GM18519 (cell line): ENCODE measurements around the gene RPL34.
"Not testable (repeated sequence)": the region's sequence is repeated elsewhere in the genome, so short reads cannot be mapped to it uniquely, and the experiment has no call there.

Experiments
- ATAC-seq: cut with Tn5 transposase; IDR thresholded peaks from one replicate; pipeline ENCODE4 v1.9.1; 2021; ENCODE audit warnings: mild to moderate bottlenecking, moderate library complexity; ENCODE audit not compliant: unreplicated experiment, low FRiP score

RPL34 gene

GRCh38 chr4:108620101-108620932 lies at the start of gene RPL34:
Gene RPL34, plus strand, starts transcription at chr4:108620576. Its CDS starts 1,384 bp downstream, at chr4:108621960.
- peak; percentile 100 for ATAC-seq

- no peak for ATAC-seq
These were observed 49.3 kb upstream of the RPL34 start for GRCh38 chr4:108570993-108571569.

DNA sequence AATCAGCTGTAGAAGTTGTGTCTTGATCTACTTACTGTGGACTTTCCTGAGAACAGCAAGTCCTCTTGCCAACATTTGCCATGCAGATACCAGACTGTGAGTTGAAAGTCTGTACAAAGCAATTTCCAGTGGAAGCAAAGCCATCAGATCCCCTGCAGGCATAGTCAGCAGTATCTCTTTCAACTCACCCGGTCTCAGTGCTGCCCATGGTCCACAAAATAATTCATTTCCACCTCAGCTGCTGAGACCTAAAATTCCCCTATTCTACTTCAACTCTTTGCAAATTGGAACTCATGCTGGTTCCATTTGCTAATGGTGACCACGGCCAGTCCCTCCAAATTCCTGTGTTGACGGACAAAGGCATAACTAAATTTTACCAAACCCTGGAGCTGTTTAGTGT lies 46.0 kb upstream of the RPL34 start:
- ATAC-seq = no peak

DNA sequence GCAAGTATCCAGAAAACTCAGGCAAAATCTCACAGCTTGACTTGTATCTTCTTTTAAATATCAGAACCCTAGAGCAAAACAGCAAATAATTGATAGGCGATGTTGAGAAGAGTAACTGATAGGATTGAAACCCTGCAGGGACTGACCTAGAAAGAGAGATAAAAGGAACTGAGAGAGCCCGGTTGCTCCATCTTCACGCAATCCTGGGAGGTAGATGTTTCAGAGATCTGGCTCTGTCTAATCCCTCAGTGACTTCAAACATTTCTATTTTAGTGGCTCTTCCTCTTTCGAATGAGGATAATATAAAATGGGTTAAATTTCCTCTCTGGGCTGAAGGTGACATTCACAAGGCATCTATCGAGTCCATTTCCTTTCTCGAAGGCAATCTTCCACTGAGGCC lies 39.3 kb upstream of the RPL34 start:
- ATAC-seq = no peak

DNA sequence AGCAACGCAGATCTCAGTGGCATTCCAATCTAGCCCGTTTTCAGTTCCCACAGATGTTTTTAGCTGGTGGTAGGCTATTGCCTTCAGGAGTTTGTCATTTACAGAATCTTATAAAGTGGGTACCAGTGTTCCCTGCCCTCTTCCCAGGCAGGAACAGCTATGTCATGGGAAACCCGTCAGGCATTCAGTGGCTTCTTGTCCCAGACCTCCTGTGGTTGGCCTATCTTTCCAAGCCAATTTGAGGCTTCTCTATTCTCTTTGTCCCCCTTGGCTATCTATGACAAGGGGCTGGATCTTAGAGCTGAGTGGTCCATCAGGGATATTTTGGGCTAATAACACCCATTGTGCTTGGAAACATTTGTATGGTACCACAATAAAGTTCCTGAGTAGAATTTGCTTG lies 33.6 kb upstream of the RPL34 start:
- no peak for ATAC-seq

- ATAC-seq = no peak
These were observed 31.5 kb upstream of the RPL34 start for GRCh38 chr4:108588878-108589277.

DNA sequence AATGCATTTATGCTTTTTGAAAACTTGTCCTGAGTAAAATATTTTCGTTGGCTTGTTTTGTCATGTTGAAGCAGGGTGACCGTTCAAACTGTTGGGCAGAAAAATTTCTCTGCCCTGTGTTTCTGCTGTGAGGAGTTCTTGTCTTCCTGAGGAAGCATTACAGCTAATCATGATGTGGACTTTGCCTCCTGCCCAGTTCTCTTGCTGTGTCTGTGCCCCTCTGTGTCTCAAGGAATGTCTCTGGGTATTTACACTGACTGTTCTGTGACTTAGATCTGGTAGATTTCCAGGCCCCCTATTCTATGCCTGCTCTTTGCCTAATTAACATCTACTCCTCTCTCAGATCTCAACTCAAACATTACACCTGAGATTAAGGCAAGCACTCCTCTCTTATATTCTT lies 30.4 kb upstream of the RPL34 start:
- ATAC-seq = no peak

DNA sequence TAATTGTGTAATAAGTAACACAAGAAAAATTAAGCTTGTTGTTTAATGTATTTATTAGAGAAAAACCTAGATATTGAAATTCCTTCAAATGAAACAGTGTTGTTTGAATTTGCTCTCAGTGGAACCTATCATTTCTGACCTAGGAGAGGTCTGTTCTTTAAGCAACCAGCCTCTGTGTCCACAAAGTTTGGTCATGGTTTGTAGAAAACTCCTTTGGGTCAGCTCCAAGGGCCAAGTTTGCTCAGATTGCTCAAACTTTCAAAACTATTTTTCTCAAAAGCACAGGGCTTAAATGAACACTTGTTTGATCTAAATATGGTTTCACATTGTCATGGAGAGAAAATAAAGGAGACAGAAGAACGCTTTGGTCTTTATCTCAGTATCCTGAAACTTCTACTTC lies 29.6 kb upstream of the RPL34 start:
- no peak for ATAC-seq

DNA sequence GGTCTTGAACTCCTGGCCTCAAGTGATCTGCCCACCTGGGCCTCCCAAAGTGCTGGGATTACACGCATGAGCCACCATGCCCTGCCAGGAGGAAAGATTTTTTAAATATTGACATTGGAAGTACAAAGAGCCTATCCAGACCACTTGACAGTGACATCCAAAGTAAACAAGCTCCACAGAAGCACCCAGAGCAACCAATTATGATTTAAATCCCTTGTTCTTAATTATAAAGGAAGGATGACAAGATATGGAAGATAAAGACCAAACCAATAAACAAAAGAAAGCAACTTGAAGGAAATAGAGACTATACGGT lies 27.7 kb upstream of the RPL34 start:
- no peak for ATAC-seq

DNA sequence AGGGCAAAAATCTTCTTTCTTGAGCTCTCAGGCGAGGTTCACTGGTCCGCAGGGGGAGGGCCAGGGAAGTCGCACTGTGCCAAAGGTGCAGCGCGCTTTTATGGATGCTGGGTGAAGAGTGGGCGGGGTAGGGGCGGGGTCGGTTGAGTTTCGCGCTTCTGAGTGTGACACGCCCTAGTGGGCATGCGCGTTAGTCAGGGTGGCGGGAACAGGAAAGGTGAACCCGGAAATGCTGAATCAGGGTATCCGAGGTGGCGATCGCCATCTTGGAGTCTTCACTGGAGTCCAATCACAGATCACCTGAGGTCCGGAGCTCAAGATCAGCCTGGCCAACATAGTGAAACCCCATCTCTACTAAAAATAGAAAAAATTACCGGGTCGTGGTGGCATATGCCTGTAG lies 26.1 kb upstream of the RPL34 start:
- ATAC-seq = not testable (repeated sequence)

- ATAC-seq = no peak
These were observed 24.0 kb upstream of the RPL34 start for GRCh38 chr4:108596344-108596743.

GRCh38 chr4:108601106-108601505 lies 19.3 kb upstream of the RPL34 start:
- no peak for ATAC-seq

- ATAC-seq = no peak
These were observed 18.8 kb upstream of the RPL34 start for GRCh38 chr4:108601532-108601931.

DNA sequence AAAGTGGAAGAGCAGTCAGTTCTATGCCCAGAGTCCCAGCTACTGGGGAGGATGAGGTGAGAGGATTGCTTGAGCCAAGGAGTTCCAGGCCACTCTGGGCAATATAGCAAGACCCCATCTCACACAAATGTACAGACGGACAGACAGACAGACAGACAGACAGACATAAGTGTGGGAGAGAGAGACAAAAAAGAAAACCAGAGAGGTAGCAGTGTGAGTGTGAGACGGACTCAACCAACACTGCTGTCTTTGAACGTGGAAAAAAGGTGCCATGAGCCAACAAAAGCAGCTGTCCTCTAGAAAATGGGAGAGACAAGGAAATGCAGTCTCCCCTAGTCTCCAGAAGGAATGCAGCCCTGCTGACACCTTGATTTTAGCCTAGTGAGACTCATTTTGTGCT lies 18.2 kb upstream of the RPL34 start:
- no peak for ATAC-seq

- ATAC-seq = no peak
These were observed 13.1 kb upstream of the RPL34 start for GRCh38 chr4:108607079-108607815.

DNA sequence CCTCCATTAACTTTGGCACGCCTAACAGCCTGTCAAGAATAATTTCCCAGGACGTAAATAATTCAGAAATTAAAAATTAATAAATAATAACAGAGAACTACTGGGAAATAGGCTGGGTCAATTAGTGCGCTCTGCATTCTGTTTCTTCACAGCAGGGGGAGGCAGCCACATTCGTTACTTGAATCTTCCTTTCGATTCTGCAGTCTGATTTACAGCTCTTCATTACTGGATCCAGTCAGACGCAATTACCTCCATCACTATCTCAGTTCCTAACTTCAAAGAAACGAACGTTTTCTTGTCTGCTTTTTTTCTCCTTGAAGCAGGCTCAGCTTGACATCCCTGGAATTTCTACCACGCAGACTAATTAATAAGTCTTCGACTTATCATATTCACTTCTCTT lies 9.0 kb upstream of the RPL34 start:
- no peak for ATAC-seq

DNA sequence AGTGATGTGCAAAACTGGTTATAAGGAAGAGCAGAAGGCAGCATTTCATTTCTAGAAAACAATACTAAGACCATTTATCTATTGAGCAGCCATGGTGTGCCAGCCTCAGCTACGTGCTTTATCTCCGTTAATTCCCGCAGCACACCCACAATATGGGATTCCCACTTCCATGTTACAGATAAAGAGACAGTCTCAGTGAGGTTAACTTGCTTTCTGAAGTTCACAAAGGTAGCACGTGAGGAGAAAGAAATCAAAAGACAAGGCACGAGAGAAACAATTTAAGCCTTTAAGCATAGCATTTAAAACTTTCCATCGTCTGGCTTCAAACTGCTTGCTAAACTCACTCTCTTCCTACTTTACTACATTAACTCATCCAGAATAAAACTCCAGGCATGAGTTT lies 8.0 kb upstream of the RPL34 start:
- ATAC-seq = no peak

DNA sequence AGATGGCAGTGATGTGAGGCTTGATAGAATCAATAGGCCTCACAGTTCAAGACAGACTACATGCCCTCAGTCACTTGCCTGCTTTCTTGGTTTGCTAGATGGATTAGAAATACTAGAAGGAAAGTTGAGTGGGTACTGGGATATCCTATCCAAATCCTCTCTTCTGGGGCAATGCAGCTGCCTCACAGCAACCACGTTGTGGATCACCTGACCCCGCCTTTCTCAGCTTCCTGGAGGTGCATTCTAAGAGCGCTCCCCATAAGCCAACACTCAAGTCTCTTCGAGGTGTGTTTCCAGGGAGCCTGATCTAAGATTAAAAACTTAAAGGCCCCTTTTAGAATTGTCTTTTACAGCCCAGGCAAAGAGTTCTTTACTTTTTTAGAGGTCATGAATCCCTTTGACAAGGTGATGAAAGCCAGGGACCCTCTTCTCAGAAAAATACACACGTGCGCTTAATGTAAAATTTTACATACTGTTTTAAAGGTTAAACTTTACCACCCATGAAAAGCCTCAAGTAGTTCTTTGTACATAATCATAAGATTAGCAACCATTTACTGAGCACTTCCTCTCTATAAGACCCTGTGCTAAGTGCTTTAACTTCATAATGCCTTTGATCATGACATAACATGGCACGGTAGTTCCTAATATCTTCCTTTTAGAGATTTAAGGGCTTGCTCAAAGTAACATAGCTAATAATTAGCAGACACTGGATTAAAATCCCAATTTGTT lies 840 bp upstream of the RPL34 start:
- ATAC-seq = no peak

- no peak for ATAC-seq
These were observed 843 bp downstream of the RPL34 start for GRCh38 chr4:108620933-108621905.

- ATAC-seq = no peak
These were observed 1.6 kb downstream of the RPL34 start for GRCh38 chr4:108622022-108622421.
